Naive B cell (primary cell): ENCODE measurements around the gene SETD5. TPM values are rescaled to one million over a fixed set of nuclear protein-coding genes. Genes with fewer than 3 reads are reported as not detected.

Source experiments
- ATAC-seq, 2 donors: fragments of 150-1000 bp; cut with Tn5 transposase; 2 replicates each; pipeline ENCODE4 v1.10.0; 2021; ENCODE audit warnings: low read depth in 2 of 2, mild to moderate bottlenecking in 2 of 2, moderate library complexity in 2 of 2
- DNase-seq: peaks from one replicate; pipeline ENCODE4 v3.0.0; 2022
- H3K27ac Mint-ChIP-seq, 6 donors: one replicate each; pipeline ENCODE4 v1.8.0; 2020 to 2022; ENCODE audit warnings: mild to moderate bottlenecking in 6 of 6, mixed read lengths in 6 of 6, moderate library complexity in 5 of 6, inconsistent platforms in 2 of 6
- H3K27me3 Mint-ChIP-seq, 3 donors: one replicate each; pipeline ENCODE4 v1.8.0; 2021 to 2022; ENCODE audit warnings: mixed read lengths in 3 of 3, mild to moderate bottlenecking in 1 of 3
- H3K36me3 Mint-ChIP-seq, 2 donors: one replicate each; pipeline ENCODE4 v1.8.0; 2020 to 2022; ENCODE audit warnings: mixed read lengths in 2 of 2, inconsistent platforms in 1 of 2, mild to moderate bottlenecking in 1 of 2
- H3K4me1 Mint-ChIP-seq, 3 donors: one replicate each; pipeline ENCODE4 v1.8.0; 2020 to 2022; ENCODE audit warnings: mixed read lengths in 3 of 3, inconsistent platforms in 1 of 3, mild to moderate bottlenecking in 1 of 3, moderate library complexity in 1 of 3
- H3K4me3 Mint-ChIP-seq, 8 donors: one replicate each; pipeline ENCODE4 v1.8.0; 2020 to 2022; ENCODE audit warnings: mild to moderate bottlenecking in 8 of 8, mixed read lengths in 8 of 8, moderate library complexity in 8 of 8, inconsistent platforms in 2 of 8
- H3K9me3 Mint-ChIP-seq, 7 donors: one replicate each; pipeline ENCODE4 v1.8.0; 2020 to 2022; ENCODE audit warnings: mixed read lengths in 7 of 7, mild to moderate bottlenecking in 5 of 7, inconsistent platforms in 2 of 7, moderate library complexity in 1 of 7
- polyA plus RNA-seq, 6 donors: library from polyadenylated mRNA; unstranded; fragments of 300-500 nt; fragmentation: Illumina TruSeq; gene quantifications; one replicate each; pipeline ENCODE4 v1.2.3, GENCODE V29; 2021; ENCODE audit warnings: low read depth in 6 of 6

The SETD5 gene
- polyA plus RNA-seq, 6 donors from 2014 or later, result 26.9 to 80.7 (median 42.5) TPM

GRCh38 chr3:9428411-9428810 is 31.0 kb downstream of the SETD5 start:
- ATAC-seq, result no peak
- Mint-ChIP-seq H3K27ac (peak overlapping the region in 2 of 6 donors; percentile 33 to 39), H3K4me1 (peaks cover 0 to 12% (median under 1%) of the 10 kb centered on the region in 3 donors), H3K4me3 (no peak overlapping the region), H3K36me3 (peaks cover 6 to 20% of the 10 kb centered on the region in 2 donors), H3K27me3 (no peaks in the 10 kb centered on the region), H3K9me3 (no peaks in the 10 kb centered on the region)
- no peak for DNase-seq

- H3K4me1 Mint-ChIP-seq, result peaks cover 0 to 11% (median 4%) of the 10 kb centered on the region in 3 donors
- no peaks in the 10 kb centered on the region for H3K9me3 Mint-ChIP-seq
- ATAC-seq (no peak), DNase-seq (no peak)
- no peaks in the 10 kb centered on the region for H3K27me3 Mint-ChIP-seq
- no peak overlapping the region for H3K4me3 Mint-ChIP-seq
- H3K27ac Mint-ChIP-seq, result no peak overlapping the region
- H3K36me3 Mint-ChIP-seq, result peaks cover 29 to 39% of the 10 kb centered on the region in 2 donors
Measured at GRCh38 chr3:9430733-9431132, 33.3 kb downstream of the SETD5 start.

- H3K36me3 Mint-ChIP-seq, result peaks cover 38 to 45% of the 10 kb centered on the region in 2 donors
- DNase-seq (no peak), ATAC-seq (no peak)
- H3K4me1 Mint-ChIP-seq, result peaks cover 0 to 8% (median 6%) of the 10 kb centered on the region in 3 donors
- H3K4me3 Mint-ChIP-seq, result no peak overlapping the region
- no peaks in the 10 kb centered on the region for H3K27me3 Mint-ChIP-seq
- H3K27ac Mint-ChIP-seq, result peak overlapping the region in 3 of 6 donors; percentile 18 to 58 (median 36)
- no peaks in the 10 kb centered on the region for H3K9me3 Mint-ChIP-seq
Measured at GRCh38 chr3:9433627-9434521, 36.5 kb downstream of the SETD5 start.

GRCh38 chr3:9435316-9435715 is 37.9 kb downstream of the SETD5 start:
- Mint-ChIP-seq H3K27me3 (no peaks in the 10 kb centered on the region), H3K9me3 (no peaks in the 10 kb centered on the region), H3K4me3 (no peak overlapping the region), H3K36me3 (peaks cover 33 to 45% of the 10 kb centered on the region in 2 donors), H3K4me1 (peaks cover 0 to 8% (median 6%) of the 10 kb centered on the region in 3 donors), H3K27ac (peak overlapping the region in 1 of 6 donors; percentile 29)
- ATAC-seq (no peak), DNase-seq (no peak)

GRCh38 chr3:9439331-9439730 is 41.9 kb downstream of the SETD5 start:
- no peak for ATAC-seq
- Mint-ChIP-seq H3K27me3 (no peaks in the 10 kb centered on the region), H3K36me3 (peaks cover 19 to 56% of the 10 kb centered on the region in 2 donors), H3K4me3 (no peak overlapping the region), H3K27ac (peak overlapping the region in 2 of 6 donors; percentile 27 to 47), H3K4me1 (peaks cover 0 to 12% (median 6%) of the 10 kb centered on the region in 3 donors), H3K9me3 (no peaks in the 10 kb centered on the region)
- no peak for DNase-seq

- DNase-seq (no peak), ATAC-seq (no peak)
- Mint-ChIP-seq H3K27ac (no peak overlapping the region), H3K4me3 (no peak overlapping the region), H3K36me3 (peaks cover 17 to 44% of the 10 kb centered on the region in 2 donors), H3K27me3 (no peaks in the 10 kb centered on the region), H3K9me3 (no peaks in the 10 kb centered on the region), H3K4me1 (peaks cover 0 to 4% (median 0%) of the 10 kb centered on the region in 3 donors)
Measured at GRCh38 chr3:9441501-9442221, 44.2 kb downstream of the SETD5 start.

GRCh38 chr3:9448071-9448470 is 50.7 kb downstream of the SETD5 start:
- no peaks in the 10 kb centered on the region for H3K27me3 Mint-ChIP-seq

GRCh38 chr3:9448643-9449042 is 51.2 kb downstream of the SETD5 start:
- Mint-ChIP-seq H3K9me3 (no peaks in the 10 kb centered on the region), H3K27me3 (no peaks in the 10 kb centered on the region), H3K36me3 (peaks cover 30 to 45% of the 10 kb centered on the region in 2 donors), H3K4me1 (peaks cover 0 to 7% (median 7%) of the 10 kb centered on the region in 3 donors), H3K4me3 (no peak overlapping the region), H3K27ac (peak overlapping the region in 1 of 6 donors; percentile 6)
- ATAC-seq (no peak), DNase-seq (no peak)

More at GRCh38 chr3:9448071-9448470, 50.7 kb downstream of the SETD5 start:
- H3K9me3 Mint-ChIP-seq, result no peaks in the 10 kb centered on the region
- no peak overlapping the region for H3K27ac Mint-ChIP-seq
- peaks cover 0 to 7% (median 7%) of the 10 kb centered on the region in 3 donors for H3K4me1 Mint-ChIP-seq
- DNase-seq (no peak), ATAC-seq (no peak)
- H3K36me3 Mint-ChIP-seq, result peaks cover 29 to 47% of the 10 kb centered on the region in 2 donors
- H3K4me3 Mint-ChIP-seq, result no peak overlapping the region

- H3K4me3 Mint-ChIP-seq, result no peak overlapping the region
- H3K9me3 Mint-ChIP-seq, result no peaks in the 10 kb centered on the region
- H3K27ac Mint-ChIP-seq, result no peak overlapping the region
- H3K36me3 Mint-ChIP-seq, result peaks cover 25 to 31% of the 10 kb centered on the region in 2 donors
- DNase-seq, result no peak
- H3K4me1 Mint-ChIP-seq, result peaks cover 0 to 7% (median 7%) of the 10 kb centered on the region in 3 donors
- no peaks in the 10 kb centered on the region for H3K27me3 Mint-ChIP-seq
- ATAC-seq, result no peak
Measured at GRCh38 chr3:9450126-9450525, 52.7 kb downstream of the SETD5 start.

GRCh38 chr3:9450991-9451390 is 53.6 kb downstream of the SETD5 start:
- Mint-ChIP-seq H3K27me3 (no peaks in the 10 kb centered on the region), H3K4me1 (peaks cover 0 to 7% (median 7%) of the 10 kb centered on the region in 3 donors), H3K4me3 (no peak overlapping the region), H3K36me3 (peaks cover 21 to 27% of the 10 kb centered on the region in 2 donors), H3K9me3 (no peaks in the 10 kb centered on the region), H3K27ac (no peak overlapping the region)
- ATAC-seq, result no peak
- DNase-seq, result no peak

- no peaks in the 10 kb centered on the region for H3K9me3 Mint-ChIP-seq
- no peak for ATAC-seq
- H3K27me3 Mint-ChIP-seq, result no peaks in the 10 kb centered on the region
- no peak overlapping the region for H3K4me3 Mint-ChIP-seq
- peaks cover 21 to 27% of the 10 kb centered on the region in 2 donors for H3K36me3 Mint-ChIP-seq
- H3K27ac Mint-ChIP-seq, result peak overlapping the region in 5 of 6 donors; percentile 49 to 79 (median 70)
- no peak for DNase-seq
- H3K4me1 Mint-ChIP-seq, result peaks cover 0 to 7% (median 7%) of the 10 kb centered on the region in 3 donors
Measured at GRCh38 chr3:9452417-9452816, 55.0 kb downstream of the SETD5 start.

- H3K27ac Mint-ChIP-seq, result no peak overlapping the region
- no peak overlapping the region for H3K4me3 Mint-ChIP-seq
- no peaks in the 10 kb centered on the region for H3K9me3 Mint-ChIP-seq
- ATAC-seq, result no peak
- H3K4me1 Mint-ChIP-seq, result peaks cover 0 to 7% (median 4%) of the 10 kb centered on the region in 3 donors
- no peak for DNase-seq
- no peaks in the 10 kb centered on the region for H3K27me3 Mint-ChIP-seq
- H3K36me3 Mint-ChIP-seq, result peaks cover 9 to 13% of the 10 kb centered on the region in 2 donors
Measured at GRCh38 chr3:9455596-9456131, 58.2 kb downstream of the SETD5 start.

- peak overlapping the region in 2 of 6 donors; percentile 38 to 55 for H3K27ac Mint-ChIP-seq
- DNase-seq (no peak), ATAC-seq (no peak)
- peaks cover 12 to 42% of the 10 kb centered on the region in 2 donors for H3K36me3 Mint-ChIP-seq
- H3K4me1 Mint-ChIP-seq, result peaks cover 0 to 17% (median 4%) of the 10 kb centered on the region in 3 donors
- H3K9me3 Mint-ChIP-seq, result no peaks in the 10 kb centered on the region
- no peak overlapping the region for H3K4me3 Mint-ChIP-seq
- no peaks in the 10 kb centered on the region for H3K27me3 Mint-ChIP-seq
Measured at GRCh38 chr3:9467451-9467850, 70.0 kb downstream of the SETD5 start.
